Esophagus squamous epithelium (tissue), 5 donors: Measurements from ENCODE around the gene TFCP2. TPM values are rescaled to one million over a fixed set of nuclear protein-coding genes. Genes with fewer than 3 reads are reported as not detected.

Experiments
- DNase-seq: peaks from one replicate; lab custom pipeline; 2025; lab: John Stamatoyannopoulos, UW
- H3K27ac ChIP-seq, 4 donors: fragments of 200-600 bp; sonication (generic); one replicate each; pipeline ENCODE4 v1.5.1; 2016 to 2019; ENCODE audit warnings: mild to moderate bottlenecking in 1 of 4
- H3K27me3 ChIP-seq, 4 donors: fragments of 200-600 bp; sonication (generic); 1 replicate in 3 of 4; 2 replicates in 1 of 4; pipeline versions ENCODE4 v1.5.1 to v1.6.0; 2017 to 2021; ENCODE audit warnings: antibody characterized with exemption in 1 of 4
- H3K36me3 ChIP-seq, 3 donors: fragments of 200-600 bp; sonication (generic); one replicate each; pipeline ENCODE4 v1.5.1; 2016 to 2019
- H3K4me1 ChIP-seq, 3 donors: fragments of 200-600 bp; sonication (generic); one replicate each; pipeline ENCODE4 v1.5.1; 2017 to 2019
- H3K4me3 ChIP-seq, 4 donors: fragments of 200-600 bp; sonication (generic); 1 replicate in 3 of 4; 2 replicates in 1 of 4; pipeline ENCODE4 v1.5.1; 2016 to 2019; ENCODE audit warnings: mild to moderate bottlenecking in 2 of 4, moderate library complexity in 1 of 4
- H3K9me3 ChIP-seq, 3 donors: fragments of 200-600 bp; sonication (generic); one replicate each; pipeline ENCODE4 v1.5.1; 2016 to 2019
- CTCF ChIP-seq, 6 experiments: fragments of 450-650 bp in 4 of 6; fragments of 200-600 bp in 2 of 6; sonication (generic) in 2 of 6; IDR thresholded peaks; one replicate each; pipeline ENCODE4 v1.5.1; 2016 to 2019; ENCODE audit warnings: antibody characterized with exemption in 6 of 6, mild to moderate bottlenecking in 4 of 6, moderate library complexity in 4 of 6
- POLR2A ChIP-seq, 4 donors: fragments of 450-650 bp; IDR thresholded peaks; one replicate each; pipeline ENCODE4 v1.6.1; 2017; ENCODE audit warnings: antibody characterized with exemption in 4 of 4, mild to moderate bottlenecking in 4 of 4, moderate library complexity in 3 of 4
- WGBS, 2 donors: methylation state at CpG; one replicate each; pipeline ENCODE4 v1.1.5; 2018; 5-methylcytosine and 5-hydroxymethylcytosine counted together
- intact Hi-C: fragments of 100-400 bp; cut with DNase I; formaldehyde crosslinking; loops from one replicate; pipeline ENCODE4 v1.15.0; 2022
- total RNA-seq, 4 donors: library from RNA; depleted of rRNA; stranded (reverse); fragments of >200 nt; gene quantifications; one replicate each; pipeline ENCODE4 v1.1.0, GENCODE V29; 2016
- donor health status: DM: yes; HTN: yes; CAD: no.

TFCP2 gene
- total RNA-seq, 4 donors from 2014 or later: 10.8 to 12.0 (median 11.7) TPM

- peaks cover 19 to 100% (median 44%) of the 10 kb centered on the region in 3 donors for H3K36me3 ChIP-seq
Measured at GRCh38 chr12:51067229-51067628, 105.7 kb downstream of the TFCP2 start.

GRCh38 chr12:51065530-51065929 is 107.4 kb downstream of the TFCP2 start:
- Histone ChIP-seq H3K4me1 (no peaks in the 10 kb centered on the region), H3K27ac (no peak overlapping the region), H3K36me3 (peaks cover 19 to 100% (median 37%) of the 10 kb centered on the region in 3 donors), H3K4me3 (no peak overlapping the region), H3K9me3 (no peaks in the 10 kb centered on the region), H3K27me3 (no peaks in the 10 kb centered on the region)
- WGBS, 2 donors: 90 to 92% methylated on average over 5 of the region's 5 CpGs
- no peak for DNase-seq
- TF ChIP-seq POLR2A (IDR thresholded peaks at IDR 0.05) (no peak), CTCF (IDR thresholded peaks at IDR 0.05) (no peak)
- intact Hi-C loops: no loop called here

More at GRCh38 chr12:51067229-51067628, 105.7 kb downstream of the TFCP2 start:
- intact Hi-C loops: no loop called here
- 93 to 98% methylated on average over 1 to 4 of the region's 4 CpGs for whole genome bisulfite sequencing, 2 donors
- Histone ChIP-seq H3K4me3 (no peak overlapping the region), H3K4me1 (no peaks in the 10 kb centered on the region), H3K27ac (no peak overlapping the region), H3K9me3 (no peaks in the 10 kb centered on the region), H3K27me3 (no peaks in the 10 kb centered on the region)
- TF ChIP-seq POLR2A (IDR thresholded peaks at IDR 0.05) (no peak), CTCF (IDR thresholded peaks at IDR 0.05) (no peak)
- no peak for DNase-seq

DNA sequence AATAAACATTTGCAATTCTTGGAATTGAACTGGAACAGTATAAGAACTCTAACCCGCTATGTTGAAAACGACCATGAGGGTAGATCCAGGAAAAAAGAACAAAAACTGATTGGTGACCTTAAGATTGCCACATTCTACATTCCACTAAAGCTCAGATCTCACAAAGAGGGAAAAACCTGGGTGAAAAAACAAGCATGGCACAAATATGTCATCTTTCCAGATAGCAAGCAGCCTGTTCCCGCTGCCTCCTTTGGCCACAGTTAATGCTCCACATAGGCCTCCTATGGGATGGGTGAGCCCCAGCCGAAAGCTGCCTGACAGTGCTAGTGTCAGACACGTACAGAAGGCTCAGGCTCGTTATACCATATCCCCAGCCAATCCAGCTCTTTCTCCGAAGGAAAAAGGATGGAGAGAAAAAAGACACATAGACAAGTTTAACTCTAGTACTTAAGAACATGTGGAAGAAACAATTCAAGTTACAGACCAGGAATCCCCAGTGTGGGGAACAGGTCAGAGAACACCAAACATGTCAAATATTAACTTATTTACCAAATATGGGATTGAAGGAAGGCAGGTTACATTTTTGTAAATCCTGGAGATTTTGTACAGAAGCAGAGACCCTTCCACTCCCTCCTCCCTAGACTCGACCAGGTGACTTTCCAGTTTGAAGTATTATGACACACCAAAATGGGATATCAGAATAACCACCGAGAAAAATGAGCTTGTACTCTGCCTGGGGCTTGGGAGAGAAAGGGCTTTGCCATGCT is 110.1 kb downstream of the TFCP2 start:
- DNase-seq: no peak
- Histone ChIP-seq H3K27me3 (no peaks in the 10 kb centered on the region), H3K4me3 (no peak overlapping the region), H3K36me3 (peaks cover 26 to 100% (median 54%) of the 10 kb centered on the region in 3 donors), H3K27ac (no peak overlapping the region), H3K9me3 (no peaks in the 10 kb centered on the region), H3K4me1 (no peaks in the 10 kb centered on the region)
- intact Hi-C loops: no loop called here
- 76 to 80% methylated on average over 9 of the region's 9 CpGs for WGBS, 2 donors
- TF ChIP-seq POLR2A (IDR thresholded peaks at IDR 0.05) (no peak), CTCF (IDR thresholded peaks at IDR 0.05) (no peak)

- WGBS, 2 donors: 78% methylated on average over 7 of the region's 7 CpGs
- intact Hi-C loops: no loop called here
- Histone ChIP-seq H3K27me3 (no peaks in the 10 kb centered on the region), H3K36me3 (peaks cover 23 to 100% (median 44%) of the 10 kb centered on the region in 3 donors), H3K27ac (no peak overlapping the region), H3K9me3 (no peaks in the 10 kb centered on the region), H3K4me1 (no peaks in the 10 kb centered on the region), H3K4me3 (no peak overlapping the region)
- no peak for TF ChIP-seq POLR2A (IDR thresholded peaks at IDR 0.05)
- TF ChIP-seq CTCF (IDR thresholded peaks at IDR 0.05): no peak
- no peak for DNase-seq
Measured at GRCh38 chr12:51059086-51059485, 113.8 kb downstream of the TFCP2 start.

GRCh38 chr12:51056242-51056641 is 116.7 kb downstream of the TFCP2 start:
- intact Hi-C loops: no loop called here
- WGBS, 2 donors: 52 to 58% methylated on average over 5 of the region's 5 CpGs
- H3K27ac ChIP-seq: peak overlapping the region in 1 of 4 donors; percentile 29
- no peak for TF ChIP-seq POLR2A (IDR thresholded peaks at IDR 0.05)
- no peak for TF ChIP-seq CTCF (IDR thresholded peaks at IDR 0.05)
- H3K27me3 ChIP-seq: no peaks in the 10 kb centered on the region
- DNase-seq: no peak
- H3K4me3 ChIP-seq: no peak overlapping the region
- H3K9me3 ChIP-seq: no peaks in the 10 kb centered on the region
- no peaks in the 10 kb centered on the region for H3K4me1 ChIP-seq
- peaks cover 19 to 100% (median 41%) of the 10 kb centered on the region in 3 donors for H3K36me3 ChIP-seq
